Upper lobe of left lung (tissue), 6 donors: ENCODE measurements around the gene SPR. TPM values are rescaled to one million over a fixed set of nuclear protein-coding genes. Genes with fewer than 3 reads are reported as not detected.

Experiments used
- ATAC-seq, 2 donors: fragments of 200-7000 bp; cut with Tn5 transposase; one replicate each; pipeline ENCODE4 v1.9.1; 2022; ENCODE audit warnings: mild to moderate bottlenecking in 2 of 2, moderate library complexity in 2 of 2; ENCODE audit not compliant: low FRiP score in 2 of 2
- DNase-seq, 2 donors: peaks; one replicate each; pipeline ENCODE4 v3.0.0-alpha.2; 2019 to 2020
- H3K27ac ChIP-seq, 4 donors: fragments of 200-600 bp; sonication (generic); one replicate each; pipeline ENCODE4 v1.5.1; 2016 to 2019
- H3K27me3 ChIP-seq, 4 donors: fragments of 200-600 bp; sonication (generic); one replicate each; pipeline ENCODE4 v1.5.1; 2017 to 2019
- H3K36me3 ChIP-seq, 4 donors: fragments of 200-600 bp; sonication (generic); one replicate each; pipeline ENCODE4 v1.5.1; 2016 to 2019
- H3K4me1 ChIP-seq, 4 donors: fragments of 200-600 bp; sonication (generic); one replicate each; pipeline ENCODE4 v1.5.1; 2018 to 2019
- H3K4me3 ChIP-seq, 4 donors: fragments of 200-600 bp; sonication (generic); one replicate each; pipeline ENCODE4 v1.5.1; 2017 to 2019; ENCODE audit warnings: mild to moderate bottlenecking in 2 of 4, moderate library complexity in 1 of 4
- H3K9me3 ChIP-seq, 4 donors: fragments of 200-600 bp; sonication (generic); one replicate each; pipeline ENCODE4 v1.5.1; 2018 to 2019
- EP300 ChIP-seq, 4 donors: sonication (generic); formaldehyde crosslinking; IDR thresholded peaks; one replicate each; pipeline ENCODE4 v1.5.1; 2017; ENCODE audit warnings: antibody characterized with exemption in 4 of 4, control low read depth in 2 of 4
- POLR2A ChIP-seq, 4 donors: fragments of 450-650 bp; IDR thresholded peaks; one replicate each; pipeline ENCODE4 v1.5.1; 2016 to 2017; ENCODE audit warnings: antibody characterized with exemption in 4 of 4, mild to moderate bottlenecking in 2 of 4
- POLR2AphosphoS5 ChIP-seq, 2 donors: sonication (generic); formaldehyde crosslinking; IDR thresholded peaks; one replicate each; pipeline ENCODE4 v1.5.1; 2017; ENCODE audit warnings: antibody characterized with exemption in 2 of 2
- WGBS, 2 donors: methylation state at CpG; one replicate each; pipeline ENCODE4 v1.1.5; 2017 to 2018; 5-methylcytosine and 5-hydroxymethylcytosine counted together
- total RNA-seq, 6 donors: library from RNA; depleted of rRNA in 4 of 6; stranded (reverse); fragments of >200 nt in 4 of 6; gene quantifications; one replicate each; pipeline versions ENCODE4 v1.1.0 to v1.2.1, GENCODE V29; 2016 to 2021
- TF ChIP-seq, protein P1 (sequence below), 6 experiments: fragments of 450-650 bp in 4 of 6; fragments of 200-600 bp in 2 of 6; sonication (generic) in 2 of 6; IDR thresholded peaks; one replicate each; pipeline ENCODE4 v1.5.1; 2016 to 2019; ENCODE audit warnings: antibody characterized with exemption in 6 of 6
- donor health status: DM: no; HTN: no; CAD: no; lungs with moderate emphysema.
- donor health status: DM: no; HTN: yes; CAD: no; lungs with severe emphysema.

Gene SPR
- total RNA-seq, 6 donors from 2014 or later = 26.2 to 49.2 (median 34.2) TPM

DNA sequence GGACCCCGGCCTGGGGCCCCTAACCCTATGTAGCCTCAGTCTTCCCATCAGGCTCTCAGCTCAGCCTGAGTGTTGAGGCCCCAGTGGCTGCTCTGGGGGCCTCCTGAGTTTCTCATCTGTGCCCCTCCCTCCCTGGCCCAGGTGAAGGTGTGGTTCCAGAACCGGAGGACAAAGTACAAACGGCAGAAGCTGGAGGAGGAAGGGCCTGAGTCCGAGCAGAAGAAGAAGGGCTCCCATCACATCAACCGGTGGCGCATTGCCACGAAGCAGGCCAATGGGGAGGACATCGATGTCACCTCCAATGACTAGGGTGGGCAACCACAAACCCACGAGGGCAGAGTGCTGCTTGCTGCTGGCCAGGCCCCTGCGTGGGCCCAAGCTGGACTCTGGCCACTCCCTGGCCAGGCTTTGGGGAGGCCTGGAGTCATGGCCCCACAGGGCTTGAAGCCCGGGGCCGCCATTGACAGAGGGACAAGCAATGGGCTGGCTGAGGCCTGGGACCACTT, 46.5 kb downstream of the SPR start:
- no peak overlapping the region for H3K27ac ChIP-seq
- H3K9me3 ChIP-seq = no peaks in the 10 kb centered on the region
- H3K36me3 ChIP-seq = no peaks in the 10 kb centered on the region
- 79 to 80% methylated on average over 8 to 12 of the region's 12 CpGs for WGBS, 2 donors
- ATAC-seq (no peak), DNase-seq (peak in 1 of 2 donors; percentile 66)
- no peaks in the 10 kb centered on the region for H3K4me1 ChIP-seq
- TF ChIP-seq, protein P1, sequence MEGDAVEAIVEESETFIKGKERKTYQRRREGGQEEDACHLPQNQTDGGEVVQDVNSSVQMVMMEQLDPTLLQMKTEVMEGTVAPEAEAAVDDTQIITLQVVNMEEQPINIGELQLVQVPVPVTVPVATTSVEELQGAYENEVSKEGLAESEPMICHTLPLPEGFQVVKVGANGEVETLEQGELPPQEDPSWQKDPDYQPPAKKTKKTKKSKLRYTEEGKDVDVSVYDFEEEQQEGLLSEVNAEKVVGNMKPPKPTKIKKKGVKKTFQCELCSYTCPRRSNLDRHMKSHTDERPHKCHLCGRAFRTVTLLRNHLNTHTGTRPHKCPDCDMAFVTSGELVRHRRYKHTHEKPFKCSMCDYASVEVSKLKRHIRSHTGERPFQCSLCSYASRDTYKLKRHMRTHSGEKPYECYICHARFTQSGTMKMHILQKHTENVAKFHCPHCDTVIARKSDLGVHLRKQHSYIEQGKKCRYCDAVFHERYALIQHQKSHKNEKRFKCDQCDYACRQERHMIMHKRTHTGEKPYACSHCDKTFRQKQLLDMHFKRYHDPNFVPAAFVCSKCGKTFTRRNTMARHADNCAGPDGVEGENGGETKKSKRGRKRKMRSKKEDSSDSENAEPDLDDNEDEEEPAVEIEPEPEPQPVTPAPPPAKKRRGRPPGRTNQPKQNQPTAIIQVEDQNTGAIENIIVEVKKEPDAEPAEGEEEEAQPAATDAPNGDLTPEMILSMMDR (IDR thresholded peaks at IDR 0.05) = no peak
- TF ChIP-seq EP300 (IDR thresholded peaks at IDR 0.05) (no peak), POLR2AphosphoS5 (IDR thresholded peaks at IDR 0.05) (no peak), POLR2A (IDR thresholded peaks at IDR 0.05) (no peak)
- no peak overlapping the region for H3K4me3 ChIP-seq
- no peaks in the 10 kb centered on the region for H3K27me3 ChIP-seq

GRCh38 chr2:72934683-72935610, 47.7 kb downstream of the SPR start:
- no peak for ATAC-seq

GRCh38 chr2:72935611-72935957, 48.4 kb downstream of the SPR start:
- ATAC-seq = no peak
- WGBS, 2 donors = 73 to 86% methylated on average over 2 of the region's 2 CpGs
- no peaks in the 10 kb centered on the region for H3K27me3 ChIP-seq

More at GRCh38 chr2:72934683-72935610, 47.7 kb downstream of the SPR start:
- H3K36me3 ChIP-seq = no peaks in the 10 kb centered on the region
- H3K4me3 ChIP-seq = no peak overlapping the region
- H3K4me1 ChIP-seq = no peaks in the 10 kb centered on the region
- H3K27ac ChIP-seq = no peak overlapping the region
- DNase-seq = no peak
- TF ChIP-seq, protein P1 (IDR thresholded peaks at IDR 0.05) = peak in 3 of 6 experiments; percentile 24 to 37 (median 31)
- TF ChIP-seq EP300 (IDR thresholded peaks at IDR 0.05) (no peak), POLR2AphosphoS5 (IDR thresholded peaks at IDR 0.05) (no peak)
- no peaks in the 10 kb centered on the region for H3K9me3 ChIP-seq
- H3K27me3 ChIP-seq = no peaks in the 10 kb centered on the region
- 71 to 79% methylated on average over 10 to 14 of the region's 14 CpGs for WGBS, 2 donors

GRCh38 chr2:72936660-72937355, 49.6 kb downstream of the SPR start:
- WGBS, 2 donors = 69 to 82% methylated on average over 11 to 19 of the region's 19 CpGs
- Histone ChIP-seq H3K9me3 (no peaks in the 10 kb centered on the region), H3K27me3 (no peaks in the 10 kb centered on the region), H3K4me3 (no peak overlapping the region), H3K36me3 (no peaks in the 10 kb centered on the region), H3K27ac (no peak overlapping the region), H3K4me1 (no peaks in the 10 kb centered on the region)
- no peak for TF ChIP-seq EP300 (IDR thresholded peaks at IDR 0.05)
- no peak for TF ChIP-seq POLR2A (IDR thresholded peaks at IDR 0.05)
- TF ChIP-seq POLR2AphosphoS5 (IDR thresholded peaks at IDR 0.05) = no peak
- TF ChIP-seq, protein P1 (IDR thresholded peaks at IDR 0.05) = no peak
- DNase-seq (no peak), ATAC-seq (no peak)

More at GRCh38 chr2:72935611-72935957, 48.4 kb downstream of the SPR start:
- Histone ChIP-seq H3K4me3 (no peak overlapping the region), H3K9me3 (no peaks in the 10 kb centered on the region), H3K36me3 (no peaks in the 10 kb centered on the region), H3K4me1 (no peaks in the 10 kb centered on the region), H3K27ac (no peak overlapping the region)
- no peak for DNase-seq
- TF ChIP-seq POLR2A (IDR thresholded peaks at IDR 0.05) (no peak), EP300 (IDR thresholded peaks at IDR 0.05) (no peak), POLR2AphosphoS5 (IDR thresholded peaks at IDR 0.05) (no peak)
- TF ChIP-seq, protein P1 (IDR thresholded peaks at IDR 0.05) = no peak
